NCI-H146 treated with DMSO at 0.1 percent for 48 hours (cell line): Measurements from ENCODE around the gene DMRTB1.

Source experiments
- DNase-seq: peaks from one replicate; lab custom pipeline; 2025; ENCODE audit not compliant: unreplicated experiment; lab: John Stamatoyannopoulos, UW

The DMRTB1 gene

DNA sequence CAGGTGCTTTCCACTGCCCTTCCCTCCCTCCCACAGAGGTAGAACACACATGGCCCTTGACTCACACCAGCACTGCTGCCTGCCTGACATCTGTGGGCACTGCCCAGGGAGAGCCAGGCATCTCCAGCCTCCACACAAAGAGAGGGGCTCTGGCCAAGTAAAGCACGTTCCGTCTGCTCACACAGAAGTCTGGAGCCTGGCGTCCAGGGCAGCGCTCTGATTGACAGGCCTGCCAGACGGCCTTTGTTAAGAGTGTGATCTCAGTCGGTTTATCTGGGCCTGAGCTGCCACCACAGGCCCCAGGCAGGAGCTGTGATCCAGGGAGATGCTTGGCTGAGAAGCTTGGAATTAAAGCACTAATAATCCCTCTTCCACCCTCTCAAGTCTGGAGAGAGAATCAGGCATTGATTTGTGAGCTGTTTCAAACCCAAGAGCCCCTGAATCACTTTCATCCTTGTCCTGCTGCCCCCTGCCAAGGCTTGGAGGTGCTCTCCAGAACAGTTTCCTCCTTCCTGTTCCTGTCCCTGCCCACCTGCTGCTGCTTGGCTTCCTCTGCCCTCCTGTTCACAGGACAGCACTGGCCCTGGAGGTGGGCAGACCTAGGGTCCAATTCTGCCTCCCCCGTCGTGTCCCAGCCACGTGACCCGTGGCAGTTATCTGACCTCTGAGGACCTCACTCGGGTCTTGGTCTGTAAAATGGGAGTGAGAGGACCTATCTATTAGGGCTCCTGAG lies 3.7 kb downstream of the DMRTB1 start:
- DNase-seq: no peak

DNA sequence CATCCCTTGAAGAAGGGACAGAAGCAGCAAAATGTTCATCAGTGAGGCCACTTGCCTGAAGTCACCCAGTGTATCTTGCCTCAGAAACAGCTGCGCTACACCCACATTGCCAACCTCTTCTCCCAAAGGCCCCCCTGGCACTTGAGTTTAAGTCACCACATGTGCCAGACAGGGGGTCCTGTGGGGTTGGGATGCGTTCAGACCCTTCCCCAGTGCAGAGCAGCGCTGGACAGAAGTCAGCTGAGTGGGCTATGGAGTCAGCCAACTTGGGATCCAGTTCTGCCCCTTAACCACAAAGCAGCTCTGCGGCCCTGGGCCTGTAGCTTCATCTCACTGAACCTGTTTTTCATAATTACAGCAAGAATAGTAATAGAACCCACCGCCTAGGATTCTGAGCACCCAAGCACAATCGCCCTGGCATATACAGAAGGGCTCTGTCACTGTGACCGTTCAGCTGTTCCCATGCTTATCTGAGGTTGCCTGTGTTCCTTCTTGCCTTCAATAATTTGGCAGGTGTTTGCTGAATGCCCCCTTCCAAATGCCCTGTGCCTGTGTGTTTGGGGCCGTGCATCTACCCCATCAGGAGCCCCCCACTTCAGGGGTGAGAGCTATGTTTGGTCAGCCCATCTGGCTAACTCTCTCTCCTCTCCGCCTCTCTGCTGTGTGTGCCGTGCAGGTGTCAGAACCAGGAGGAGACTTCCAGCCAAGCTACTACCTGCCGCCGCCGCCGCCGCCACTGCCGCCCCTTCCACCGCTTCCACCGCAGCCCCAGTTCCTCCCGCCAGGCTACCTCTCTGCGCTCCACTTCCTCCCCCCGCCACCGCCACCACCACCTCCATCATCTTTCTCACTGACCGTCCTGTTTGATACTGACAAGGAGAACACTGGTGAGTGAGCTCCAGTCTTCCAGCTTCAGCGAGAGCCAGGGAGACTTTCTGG lies 5.0 kb downstream of the DMRTB1 start:
- DNase-seq: no peak

DNA sequence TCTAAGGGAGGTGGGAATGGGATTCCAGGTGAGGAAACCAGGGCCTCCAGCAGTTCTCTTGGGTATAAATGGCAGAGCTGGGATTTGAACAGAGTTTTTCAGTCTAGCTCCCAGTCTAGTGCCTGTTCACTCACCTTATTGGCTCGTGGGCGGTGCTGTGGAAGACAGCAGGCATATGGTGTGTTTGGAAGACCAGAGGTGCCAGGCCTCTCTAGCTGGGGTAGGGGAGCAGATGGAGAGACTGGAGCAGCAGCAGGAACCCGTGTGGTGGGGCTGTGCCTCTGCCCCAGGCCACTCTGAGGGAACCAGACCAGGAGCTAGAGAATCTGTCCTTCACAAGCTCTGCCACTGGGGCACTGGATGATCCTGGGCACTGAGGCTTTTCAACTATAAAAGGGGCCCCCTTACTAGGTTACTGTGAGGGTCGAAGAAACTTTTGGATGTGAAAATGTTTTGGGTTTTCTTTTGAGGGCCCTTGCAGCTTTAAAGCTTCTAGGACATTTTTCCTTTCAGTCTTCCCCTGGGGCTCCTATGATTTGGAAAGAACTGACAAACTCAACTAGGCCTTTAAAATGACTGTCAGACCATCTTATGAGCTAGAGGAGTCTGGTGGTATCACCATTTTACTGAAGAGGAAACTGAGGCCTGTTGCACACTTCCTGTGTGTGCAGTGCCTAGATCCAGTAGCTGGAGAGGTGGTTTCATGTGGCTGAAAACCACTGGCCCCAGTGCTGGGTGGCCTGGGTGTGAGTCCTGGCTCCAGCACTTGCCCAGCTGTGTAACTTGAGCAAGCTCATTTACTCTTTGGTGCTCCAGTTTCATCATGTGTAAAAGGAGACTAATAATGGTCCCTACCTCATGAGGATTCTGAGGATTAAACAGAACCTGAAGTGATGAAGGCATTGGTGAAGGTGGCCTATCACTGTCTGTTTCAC lies 6.1 kb downstream of the DMRTB1 start:
- DNase-seq: no peak

DNA sequence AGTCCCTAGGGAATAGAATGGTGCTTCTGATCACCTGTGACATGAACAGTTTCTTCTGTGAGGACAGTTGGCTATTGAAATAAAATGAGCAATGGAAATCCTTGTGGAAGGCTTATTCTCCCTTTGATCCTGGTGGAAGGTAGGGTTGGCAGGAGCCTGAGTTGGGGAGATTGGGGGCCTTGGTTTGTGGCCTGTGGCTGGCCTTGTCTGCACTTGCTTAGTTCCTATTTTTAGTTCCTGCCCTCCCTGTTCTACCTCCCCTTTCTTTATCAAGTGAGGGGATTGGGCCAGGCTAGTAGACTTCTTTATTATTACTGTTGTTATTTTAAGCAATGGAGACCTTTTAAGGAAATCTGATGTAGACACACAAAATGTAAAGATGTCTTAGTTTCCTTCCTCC lies 8.2 kb downstream of the DMRTB1 start:
- no peak for DNase-seq

DNA sequence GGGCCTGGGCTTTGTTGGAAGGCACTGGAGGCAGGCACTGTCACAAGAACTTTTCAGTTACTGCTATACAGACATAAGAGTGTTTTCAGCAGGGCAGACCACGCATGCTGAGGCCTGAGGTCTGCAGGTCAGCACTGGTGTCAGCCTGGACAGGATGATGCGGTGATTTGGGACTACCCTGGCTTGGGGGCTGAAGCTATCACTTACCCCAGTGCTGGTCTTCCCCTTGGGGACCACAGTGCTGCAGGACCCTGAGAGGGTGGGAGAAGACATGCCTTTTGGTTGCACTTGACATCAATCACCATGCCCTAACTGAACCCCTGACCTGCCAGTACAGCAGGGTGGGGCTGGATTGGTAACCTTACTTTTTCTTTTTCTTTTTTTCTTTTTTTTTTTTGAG lies 9.2 kb downstream of the DMRTB1 start:
- DNase-seq: no peak

DNA sequence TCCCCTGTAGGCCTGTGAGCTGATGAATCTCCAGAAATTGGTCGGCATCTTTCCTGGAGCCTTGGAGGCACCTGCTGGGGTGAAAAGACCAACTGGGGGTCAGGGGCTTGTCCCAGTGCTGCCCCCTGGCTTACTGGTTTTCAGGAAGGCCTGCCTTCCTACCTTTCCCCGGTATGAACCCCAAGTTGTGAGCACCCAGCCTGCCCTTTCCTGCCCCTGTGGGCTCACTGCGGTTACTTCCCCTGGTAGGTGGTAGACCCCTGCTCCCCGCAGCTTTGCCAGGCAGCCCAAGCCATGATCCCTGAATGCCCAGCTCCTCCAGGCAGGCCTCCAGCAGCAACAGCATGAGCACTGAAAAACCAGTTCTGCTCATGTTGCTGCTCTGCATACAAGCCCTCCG lies 10.2 kb downstream of the DMRTB1 start:
- DNase-seq: no peak

DNA sequence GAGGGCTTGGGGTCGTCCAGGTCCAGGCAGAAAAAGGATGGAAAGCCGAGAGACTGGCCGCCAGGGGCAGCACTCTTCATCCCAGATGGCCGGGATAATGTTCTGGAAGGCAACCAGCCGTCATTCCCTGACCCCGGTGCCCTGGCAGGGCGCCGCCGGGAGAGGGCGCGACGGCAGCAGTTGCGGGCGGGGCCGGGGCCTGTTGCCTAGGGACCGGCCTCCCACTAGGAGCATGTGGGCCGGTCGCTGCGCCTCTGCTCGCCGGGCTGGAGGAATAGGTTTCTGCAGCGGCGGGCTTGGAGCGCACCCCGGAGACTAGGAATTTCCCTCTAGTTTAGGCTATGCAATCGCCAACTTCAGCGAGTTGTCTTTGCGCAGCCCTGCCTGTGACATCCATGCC lies 11.0 kb downstream of the DMRTB1 start:
- DNase-seq: no peak

DNA sequence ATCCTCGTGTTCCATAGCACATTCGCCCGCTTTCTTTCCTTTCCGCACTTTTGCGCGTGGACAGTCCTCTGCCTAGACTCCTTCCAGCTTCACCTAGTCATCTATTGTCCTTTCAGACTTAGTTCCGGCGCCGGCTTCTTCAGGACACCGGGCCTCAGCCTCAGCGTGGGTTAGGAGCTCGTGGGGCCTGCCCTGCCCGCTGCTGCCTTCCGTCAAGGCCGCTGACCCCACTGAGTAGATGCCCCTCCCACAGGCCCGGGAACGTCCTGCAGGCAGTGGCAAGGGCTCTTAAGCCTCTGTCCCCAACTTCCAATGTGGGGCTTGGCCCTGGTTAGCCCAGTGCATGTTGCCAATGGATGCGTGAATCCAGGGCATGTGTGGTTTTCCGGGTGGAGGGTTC lies 11.4 kb downstream of the DMRTB1 start:
- no peak for DNase-seq

DNA sequence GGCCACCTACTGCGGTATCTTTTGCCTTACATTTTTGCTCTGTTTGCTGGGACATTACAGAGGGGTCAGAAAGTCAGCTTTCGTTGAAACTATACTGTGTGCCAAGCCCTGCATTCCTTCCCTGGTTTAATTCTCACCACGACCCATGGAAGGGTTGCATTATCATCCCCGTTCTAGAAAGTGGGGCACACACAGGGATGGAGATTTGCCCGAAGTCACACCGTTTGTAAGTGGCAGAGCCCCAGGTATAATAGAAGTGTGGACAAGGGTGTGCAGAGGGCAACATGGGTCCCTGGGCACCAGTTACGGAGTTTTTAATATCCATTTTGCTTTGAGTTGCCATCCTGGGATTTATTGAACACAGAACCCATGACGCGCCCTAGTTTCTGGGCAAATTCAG lies 11.8 kb downstream of the DMRTB1 start:
- DNase-seq: no peak

DNA sequence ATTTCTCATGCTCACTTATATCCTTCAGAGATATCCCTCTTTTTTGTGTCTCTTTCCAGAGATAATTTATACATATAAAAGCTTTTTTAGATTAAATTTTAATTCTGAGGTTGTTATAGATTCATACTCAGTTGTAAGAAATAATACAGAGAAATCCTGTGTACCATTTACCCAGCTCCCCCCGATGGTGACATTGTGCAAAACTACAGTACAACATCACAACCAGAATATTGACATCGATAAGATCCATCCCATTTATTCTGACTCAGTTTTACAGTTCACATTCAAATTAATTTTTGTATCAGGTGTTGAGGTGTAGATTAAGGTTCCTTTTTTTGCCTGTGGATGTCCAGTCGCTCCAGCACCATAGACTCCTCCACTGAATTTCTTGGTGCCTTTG lies 14.3 kb downstream of the DMRTB1 start:
- no peak for DNase-seq

DNA sequence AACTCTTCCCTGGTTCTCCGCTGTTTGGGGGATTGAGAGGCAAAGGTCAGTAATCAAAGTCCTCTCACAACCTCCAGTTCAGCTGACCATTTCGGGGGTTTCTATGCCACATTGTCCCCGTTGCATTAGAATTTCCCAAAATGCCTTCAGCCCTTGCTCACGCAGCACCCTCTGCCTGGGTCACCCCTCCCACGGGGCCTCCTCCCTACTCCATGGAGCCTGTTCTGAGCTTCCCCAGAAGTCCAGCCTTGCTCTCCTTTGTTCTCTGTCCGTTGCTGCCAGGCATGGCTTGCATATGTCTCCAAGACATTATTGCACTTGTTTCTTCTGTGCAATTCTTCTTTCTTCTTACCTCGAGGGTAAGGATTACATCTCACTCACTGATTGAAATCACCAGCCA lies 16.5 kb downstream of the DMRTB1 start:
- no peak for DNase-seq

DNA sequence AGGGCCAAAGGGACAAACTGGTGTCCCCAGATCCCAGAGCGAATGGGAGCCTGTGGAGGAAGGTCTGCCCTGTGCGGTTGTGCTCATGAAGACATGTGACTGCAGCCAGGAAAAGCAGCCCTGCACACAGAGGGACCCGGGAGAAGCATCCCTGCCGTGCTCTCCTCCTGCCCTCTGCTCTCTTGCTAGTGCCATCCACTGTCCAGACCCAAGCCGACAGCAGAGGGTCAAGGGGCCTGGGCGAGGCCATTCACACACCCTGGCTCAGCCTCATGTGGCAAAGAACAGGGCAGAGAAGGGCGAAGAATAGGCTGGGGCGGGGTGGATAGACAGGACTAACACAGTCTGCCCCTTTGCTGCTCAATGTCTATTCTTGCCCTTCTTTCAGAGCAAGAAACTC lies 17.4 kb downstream of the DMRTB1 start:
- no peak for DNase-seq

DNA sequence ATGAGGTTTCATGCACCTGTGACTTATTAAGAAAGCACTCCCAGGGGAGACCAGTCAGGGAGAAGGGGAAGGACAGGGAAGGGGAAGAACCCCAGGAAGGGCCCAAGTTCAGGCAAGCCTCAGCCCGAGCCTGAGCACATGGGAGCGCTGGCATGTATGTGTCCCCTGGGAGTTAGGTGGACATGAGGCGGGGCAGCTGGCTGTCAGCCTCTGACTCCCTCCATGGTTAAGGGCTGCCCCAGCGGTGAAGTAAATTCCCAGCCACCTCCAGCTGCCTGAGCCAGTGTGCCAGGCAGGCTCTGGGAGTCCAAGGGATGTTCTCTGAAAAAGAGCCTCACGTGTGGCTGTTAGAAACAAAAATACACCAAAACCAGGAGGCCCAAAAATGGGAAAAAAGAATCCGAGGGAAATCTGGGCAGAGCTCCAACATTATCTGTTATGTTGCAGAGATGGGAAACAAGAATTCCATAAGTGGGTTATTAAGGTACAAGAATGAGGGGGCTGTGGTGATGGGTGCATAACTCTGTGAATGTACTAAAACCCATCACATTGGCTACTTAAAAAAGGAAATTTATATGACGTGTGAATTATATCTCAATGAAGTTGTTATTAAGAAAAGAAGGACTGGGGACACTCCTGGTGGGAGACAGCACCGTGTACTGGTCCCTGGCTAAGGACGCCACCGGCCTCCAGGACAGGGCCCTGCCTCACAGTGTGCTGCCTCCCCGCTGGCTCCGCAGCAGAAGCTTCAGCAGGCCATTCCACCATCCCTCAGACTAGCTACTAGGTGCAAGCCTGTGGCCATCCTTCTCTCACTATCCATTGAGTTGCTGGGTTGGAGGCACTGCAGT lies 18.7 kb downstream of the DMRTB1 start:
- DNase-seq: no peak

DNA sequence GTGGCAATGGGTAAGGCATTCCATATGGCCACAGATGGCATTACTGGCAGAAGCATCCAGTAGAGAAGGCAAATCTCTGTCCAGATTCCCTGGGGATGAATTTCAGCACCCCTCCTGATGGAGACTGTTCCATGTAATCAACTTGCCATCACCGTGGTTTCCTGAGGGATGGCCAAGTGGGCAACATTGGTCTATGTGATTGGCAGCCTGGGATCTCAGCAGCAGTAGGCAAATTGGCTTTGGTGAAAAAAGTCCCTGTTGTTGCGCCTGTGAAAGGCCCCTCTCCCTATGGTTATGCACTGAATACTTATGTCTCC lies 19.3 kb downstream of the DMRTB1 start:
- DNase-seq: no peak

DNA sequence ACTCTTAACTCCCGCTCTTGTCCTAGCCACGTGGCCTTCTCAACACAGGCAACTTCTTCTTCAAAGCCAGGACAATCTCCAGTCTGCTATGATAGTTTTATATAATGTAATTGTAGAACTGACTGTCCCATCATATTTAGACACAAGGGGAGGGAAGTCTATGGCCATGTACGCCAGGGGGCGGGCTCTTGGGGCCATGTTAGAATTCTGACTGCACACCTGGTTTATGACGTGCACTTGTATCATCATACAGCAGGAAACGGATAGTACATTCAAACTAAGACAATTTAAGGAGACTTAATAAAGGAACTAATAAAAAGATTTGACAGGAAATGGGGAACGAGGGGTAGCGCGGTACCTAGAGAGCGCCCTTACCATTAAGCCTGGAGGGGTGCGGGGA lies 21.5 kb downstream of the DMRTB1 start:
- DNase-seq: no peak

DNA sequence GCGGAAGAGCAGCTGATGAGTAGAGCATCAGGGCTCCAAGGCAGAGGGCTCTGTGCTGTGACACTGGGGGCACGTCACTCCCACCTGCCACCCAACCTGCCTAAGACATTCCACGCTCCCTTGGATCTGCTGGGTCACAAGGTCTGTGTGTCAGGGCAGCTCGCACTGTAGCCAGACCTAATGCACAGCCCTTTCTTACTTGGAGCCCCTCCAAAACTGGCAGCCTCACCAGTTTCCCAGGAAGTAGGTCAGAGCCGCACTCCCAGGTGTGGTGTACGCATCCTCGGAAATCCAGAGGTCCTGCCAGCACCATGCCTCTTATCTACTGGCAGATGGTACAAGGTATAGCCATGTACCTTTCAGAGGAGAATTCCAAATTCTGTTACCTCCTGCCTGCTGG lies 22.3 kb downstream of the DMRTB1 start:
- no peak for DNase-seq

DNA sequence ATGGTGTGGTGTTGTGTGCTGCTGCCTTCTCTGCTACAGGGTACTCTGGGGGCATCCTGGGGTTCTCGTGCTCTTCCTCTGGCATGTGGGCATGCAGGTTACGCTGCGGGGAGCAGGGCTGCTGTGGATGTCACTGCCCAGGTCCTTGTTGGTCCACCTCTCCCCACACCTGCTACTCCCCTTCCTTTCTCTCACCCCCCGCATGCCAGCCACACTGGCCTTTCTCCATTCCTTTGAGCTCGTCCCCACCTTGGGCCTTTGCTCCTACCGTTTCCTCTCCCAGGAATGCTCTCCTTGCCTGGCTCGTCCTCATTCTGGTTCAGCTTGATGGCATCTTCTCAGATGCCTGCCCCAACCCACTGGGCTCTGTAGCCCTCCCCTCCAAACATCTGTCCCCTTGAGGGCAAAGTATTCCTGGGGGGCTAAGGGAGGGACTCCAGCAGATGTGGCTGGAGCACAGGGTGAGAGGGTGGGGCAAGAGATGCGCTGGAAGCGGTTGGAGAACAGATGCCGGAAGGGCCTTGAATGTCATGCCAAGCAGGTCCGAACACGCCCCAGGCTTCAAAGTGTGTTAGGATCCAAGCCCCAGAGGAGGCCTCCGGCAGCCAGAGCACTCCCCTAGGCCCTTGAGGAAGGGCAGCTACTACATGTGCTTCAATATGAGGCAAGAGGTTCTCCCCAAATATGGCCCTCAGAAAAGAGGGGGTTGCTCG lies 23.4 kb downstream of the DMRTB1 start:
- no peak for DNase-seq

DNA sequence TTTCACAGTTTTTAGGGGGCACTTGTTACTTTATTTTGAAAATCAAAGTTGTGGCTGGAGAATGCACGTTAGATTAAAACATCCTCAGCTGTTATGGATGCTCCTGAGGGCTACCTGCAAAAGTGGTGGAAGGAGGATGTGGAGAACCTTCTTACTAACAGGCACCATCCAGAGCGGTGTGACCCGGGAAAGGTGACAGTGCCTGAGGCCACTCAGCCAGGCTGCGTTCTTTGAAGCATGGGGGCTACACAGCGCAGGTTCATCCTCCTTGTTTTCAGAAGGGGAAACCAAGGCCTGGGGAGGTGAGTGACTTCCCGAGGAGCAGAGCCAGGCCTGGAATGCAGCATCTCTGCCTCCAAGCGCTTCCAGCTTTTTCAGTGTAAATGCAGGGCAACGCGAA lies 24.0 kb downstream of the DMRTB1 start:
- no peak for DNase-seq

DNA sequence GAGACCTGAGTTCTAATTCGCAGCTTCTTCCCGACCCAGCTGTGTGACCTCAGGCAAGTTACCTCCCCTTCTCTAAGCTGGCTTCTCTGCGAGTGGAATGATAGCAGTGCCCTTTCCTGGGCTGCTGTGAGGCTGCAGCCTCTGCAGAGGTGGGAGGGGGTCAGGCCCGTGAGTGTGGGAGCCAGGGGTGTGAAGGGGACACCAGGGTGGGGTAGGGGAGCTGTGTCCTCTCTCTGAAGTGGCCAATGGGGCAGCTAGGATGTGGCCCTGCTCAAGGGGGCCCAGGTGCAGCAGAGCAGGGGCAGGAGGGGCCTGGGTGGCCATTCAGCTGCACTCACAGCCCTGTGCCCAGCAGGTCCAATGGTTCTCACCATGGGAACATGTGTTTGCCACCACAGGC lies 24.5 kb downstream of the DMRTB1 start:
- no peak for DNase-seq
